ENCODE results near the gene PHF23. TPM values are rescaled to one million over a fixed set of nuclear protein-coding genes. Genes with fewer than 3 reads are reported as not detected.

PHF23 gene
- total and polyA plus RNA-seq, 9 of the 15 experiments (the other 6 are each of a cell fraction or from before 2014, with no cell fraction given) = 7.4 to 87.5 (median 33.7) TPM

- 2% methylated on average over 28 of the region's 63 CpGs for WGBS (ENCODE audit: insufficient coverage, low coverage, missing lambda C conversion rate)
- peak within 1 kb of the TSS; percentile 94 for H2AFZ ChIP-seq (ENCODE audit: low read depth, low read length)
- POLR2A ChIA-PET = interaction anchor here (0.5 to 7.7 kb wide), 8 partner anchors 10 to 182 kb away, joined by 3 to 73 read pairs (median 3); partner anchors contain the start of genes DVL2, GABARAP and PHF23
- TF ChIP-seq ZNF717 (CRISPR knock-in tag; IDR thresholded peaks at IDR 0.05) (no peak), ZFX (CRISPR knock-in tag; IDR thresholded peaks at IDR 0.05) (peak; percentile 58), ZNF764 (CRISPR knock-in tag; IDR thresholded peaks at IDR 0.05; ENCODE audit: low read depth) (no peak), MEF2A (IDR thresholded peaks at IDR 0.05; ENCODE audit: control insufficient read depth, low read depth, low read length) (no peak), ZNF507 (tag; conservative IDR thresholded peaks at IDR 0.05) (no peak), TARDBP (IDR thresholded peaks at IDR 0.05) (no peak), ZNF324 (CRISPR knock-in tag; IDR thresholded peaks at IDR 0.05) (no peak), ZBTB7A (IDR thresholded peaks at IDR 0.05; ENCODE audit: borderline replicate concordance, control insufficient read depth, low read depth, low read length) (peak; percentile 81; the same call in 1 of the 2 replicates), CXXC5 (CRISPR knock-in tag; IDR thresholded peaks at IDR 0.05) (0 out of 2 replicates have a peak, but pooled peaks have one; percentile 30), ZNF551 (CRISPR knock-in tag; IDR thresholded peaks at IDR 0.05) (no peak), POLR3A (IDR thresholded peaks at IDR 0.05; ENCODE audit: borderline replicate concordance, extremely low read depth, insufficient read depth, insufficient read length) (no peak)
- TF ChIP-seq, protein P1, sequence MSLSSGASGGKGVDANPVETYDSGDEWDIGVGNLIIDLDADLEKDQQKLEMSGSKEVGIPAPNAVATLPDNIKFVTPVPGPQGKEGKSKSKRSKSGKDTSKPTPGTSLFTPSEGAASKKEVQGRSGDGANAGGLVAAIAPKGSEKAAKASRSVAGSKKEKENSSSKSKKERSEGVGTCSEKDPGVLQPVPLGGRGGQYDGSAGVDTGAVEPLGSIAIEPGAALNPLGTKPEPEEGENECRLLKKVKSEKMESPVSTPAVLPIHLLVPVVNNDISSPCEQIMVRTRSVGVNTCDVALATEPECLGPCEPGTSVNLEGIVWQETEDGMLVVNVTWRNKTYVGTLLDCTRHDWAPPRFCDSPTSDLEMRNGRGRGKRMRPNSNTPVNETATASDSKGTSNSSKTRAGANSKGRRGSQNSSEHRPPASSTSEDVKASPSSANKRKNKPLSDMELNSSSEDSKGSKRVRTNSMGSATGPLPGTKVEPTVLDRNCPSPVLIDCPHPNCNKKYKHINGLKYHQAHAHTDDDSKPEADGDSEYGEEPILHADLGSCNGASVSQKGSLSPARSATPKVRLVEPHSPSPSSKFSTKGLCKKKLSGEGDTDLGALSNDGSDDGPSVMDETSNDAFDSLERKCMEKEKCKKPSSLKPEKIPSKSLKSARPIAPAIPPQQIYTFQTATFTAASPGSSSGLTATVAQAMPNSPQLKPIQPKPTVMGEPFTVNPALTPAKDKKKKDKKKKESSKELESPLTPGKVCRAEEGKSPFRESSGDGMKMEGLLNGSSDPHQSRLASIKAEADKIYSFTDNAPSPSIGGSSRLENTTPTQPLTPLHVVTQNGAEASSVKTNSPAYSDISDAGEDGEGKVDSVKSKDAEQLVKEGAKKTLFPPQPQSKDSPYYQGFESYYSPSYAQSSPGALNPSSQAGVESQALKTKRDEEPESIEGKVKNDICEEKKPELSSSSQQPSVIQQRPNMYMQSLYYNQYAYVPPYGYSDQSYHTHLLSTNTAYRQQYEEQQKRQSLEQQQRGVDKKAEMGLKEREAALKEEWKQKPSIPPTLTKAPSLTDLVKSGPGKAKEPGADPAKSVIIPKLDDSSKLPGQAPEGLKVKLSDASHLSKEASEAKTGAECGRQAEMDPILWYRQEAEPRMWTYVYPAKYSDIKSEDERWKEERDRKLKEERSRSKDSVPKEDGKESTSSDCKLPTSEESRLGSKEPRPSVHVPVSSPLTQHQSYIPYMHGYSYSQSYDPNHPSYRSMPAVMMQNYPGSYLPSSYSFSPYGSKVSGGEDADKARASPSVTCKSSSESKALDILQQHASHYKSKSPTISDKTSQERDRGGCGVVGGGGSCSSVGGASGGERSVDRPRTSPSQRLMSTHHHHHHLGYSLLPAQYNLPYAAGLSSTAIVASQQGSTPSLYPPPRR (CRISPR knock-in tag; IDR thresholded peaks at IDR 0.05; ENCODE audit: borderline replicate concordance) = no peak
These were observed 19.3 kb downstream of the PHF23 start, which contains the start of the genes ACADVL and DLG4 for GRCh38 chr17:7219812-7220592. ACADVL (plus strand) TSS chr17:7219938; CDS start chr17:7219985, 47 bp downstream. DLG4 (minus strand) TSS chr17:7219836.

More at GRCh38 chr17:7219812-7220592, 19.3 kb downstream of the PHF23 start, which contains the start of the genes ACADVL and DLG4:
- BruUV-seq (replicated peaks) = TSS peak; percentile 57
- FAIRE-seq = peak; percentile 44
- peak; percentile 75 to 89 (median 80) for DNase-seq (ENCODE audit: extremely low read depth in 1 of 4, low spot score in 3 of 4)
- intact Hi-C loops (cut with micrococcal nuclease) (no loop called here), in situ Hi-C loops (cut with MboI) (no loop called here)
- Histone ChIP-seq H3K27ac (ENCODE audit: extremely low read depth, low read depth, low read length) (peak within 1 kb of the TSS; percentile 90), H3K79me2 (ENCODE audit: control insufficient read depth, insufficient read depth, low read length) (peaks cover 42% of the 10 kb centered on the region), H3K27me3 (ENCODE audit: control insufficient read depth in 2 of 2, insufficient read depth in 2 of 2, low read length in 2 of 2) (no peaks in the 10 kb centered on the region), H4K20me1 (replicated peaks; ENCODE audit: control insufficient read depth, insufficient read depth, low read length) (peaks cover 6% of the 10 kb centered on the region), H3K36me3 (ENCODE audit: control insufficient read depth, insufficient read depth, low read length) (peaks cover 45% of the 10 kb centered on the region; the same call in 2 of the 3 replicates), H3K9ac (ENCODE audit: insufficient read depth in 1 of 2, low read depth in 2 of 2, low read length in 2 of 2) (peak within 1 kb of the TSS; percentile 90 to 99), H3K9me1 (ENCODE audit: control insufficient read depth, insufficient read depth, low read length) (peaks cover 6% of the 10 kb centered on the region), H3K4me3 (peak within 1 kb of the TSS; percentile 87), H3K4me1 (replicated peaks in 1 of 2; ENCODE audit: control insufficient read depth in 2 of 2, insufficient read depth in 2 of 2, low read length in 2 of 2) (peaks cover 40 to 55% of the 10 kb centered on the region in 2 experiments), H3K4me2 (ENCODE audit: insufficient read depth, low read length) (peak within 1 kb of the TSS; percentile 93), H3K9me3 (replicated peaks; ENCODE audit: control insufficient read depth, insufficient read depth, low read depth, low read length) (no peaks in the 10 kb centered on the region)
- ATAC-seq = peak; percentile 88
- CTCF ChIA-PET (ENCODE audit: low intra/inter-chr PET ratio) = no interaction called here

Data from K562 (cell line).